NCI-H524 treated with DMSO at 0.1 percent for 48 hours (cell line): ENCODE data around the gene FST.

Experiments
- DNase-seq: peaks from one replicate; lab custom pipeline; 2025; lab: John Stamatoyannopoulos, UW

The FST gene

DNA sequence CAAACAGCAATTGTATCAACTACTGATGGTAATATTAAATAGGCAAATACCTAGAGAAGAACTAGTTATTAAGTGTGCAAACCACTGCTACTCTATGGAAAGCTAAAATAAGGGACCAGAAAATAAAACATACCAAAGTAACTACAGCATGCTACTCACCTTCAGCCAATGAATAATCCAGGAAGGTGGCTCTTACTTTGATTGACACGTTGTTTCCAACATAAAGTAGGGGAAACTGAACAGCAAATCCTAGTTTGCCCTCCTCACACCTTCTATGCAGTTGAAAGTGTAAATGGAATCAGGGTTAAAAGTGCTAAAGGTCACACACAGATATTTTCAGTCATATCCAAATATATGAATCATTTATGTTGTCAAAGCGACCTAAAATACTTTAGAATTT lies 5.1 kb upstream of the FST start:
- no peak for DNase-seq

DNA sequence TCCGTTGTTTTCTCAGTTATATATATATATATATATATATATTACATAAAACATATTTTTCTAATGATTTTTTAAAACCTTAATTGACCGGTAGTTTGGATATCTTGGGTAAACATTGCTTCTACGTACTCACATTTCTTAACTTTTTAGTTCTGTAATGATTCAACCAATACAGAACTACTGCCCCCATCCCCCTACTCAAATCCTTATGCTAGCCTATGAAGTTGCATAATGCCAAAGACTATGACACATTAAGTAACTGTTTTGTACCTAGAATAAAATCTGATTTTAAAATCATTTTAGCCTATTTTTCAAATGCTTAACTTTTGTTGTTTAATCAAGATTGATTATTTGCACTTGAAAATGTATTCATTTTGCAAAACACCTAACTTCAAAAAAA lies 4.4 kb upstream of the FST start:
- DNase-seq = no peak

DNA sequence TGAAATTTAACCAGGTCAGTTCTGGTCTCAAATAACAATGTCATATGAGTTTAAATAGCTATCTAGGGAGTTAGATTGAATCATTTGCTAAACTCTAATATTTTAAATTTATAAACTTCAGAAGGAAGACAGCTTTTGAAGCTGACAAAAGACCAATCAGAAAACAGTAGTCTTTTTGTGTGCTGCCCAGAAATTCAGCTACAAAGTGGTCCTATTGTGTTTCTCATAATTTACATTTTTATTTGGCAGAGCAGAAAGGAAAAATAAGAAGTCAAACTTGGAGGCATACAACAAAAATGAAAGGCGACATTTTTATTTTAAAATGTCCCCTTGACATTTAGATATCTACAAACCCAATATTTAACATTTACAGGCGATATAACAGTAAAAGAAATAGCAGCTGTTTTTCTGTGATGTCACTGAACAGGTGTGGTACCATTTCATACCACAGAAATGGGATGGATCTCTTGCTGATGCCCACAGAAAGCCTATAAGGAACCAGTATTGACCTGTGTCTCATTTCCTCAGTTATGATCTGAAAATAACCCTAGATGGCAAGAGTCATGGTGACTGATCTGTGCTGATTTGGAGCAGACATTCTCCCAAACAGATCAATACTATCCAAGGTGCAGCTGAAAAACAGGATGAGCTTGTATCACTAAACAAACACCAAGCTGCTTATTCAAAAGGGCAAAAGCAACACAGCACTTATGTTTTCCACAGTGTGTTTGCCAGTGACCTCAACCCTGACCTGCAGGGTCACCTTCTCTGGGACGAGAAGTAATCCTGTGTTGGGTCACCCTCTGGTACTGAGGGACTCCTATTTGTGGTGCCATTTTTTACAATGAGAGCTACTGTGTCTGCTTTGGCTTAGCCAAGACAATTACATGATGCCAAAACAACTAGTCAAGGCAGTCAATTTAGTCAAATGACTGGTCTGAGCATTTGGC lies 3.6 kb upstream of the FST start:
- DNase-seq = no peak

DNA sequence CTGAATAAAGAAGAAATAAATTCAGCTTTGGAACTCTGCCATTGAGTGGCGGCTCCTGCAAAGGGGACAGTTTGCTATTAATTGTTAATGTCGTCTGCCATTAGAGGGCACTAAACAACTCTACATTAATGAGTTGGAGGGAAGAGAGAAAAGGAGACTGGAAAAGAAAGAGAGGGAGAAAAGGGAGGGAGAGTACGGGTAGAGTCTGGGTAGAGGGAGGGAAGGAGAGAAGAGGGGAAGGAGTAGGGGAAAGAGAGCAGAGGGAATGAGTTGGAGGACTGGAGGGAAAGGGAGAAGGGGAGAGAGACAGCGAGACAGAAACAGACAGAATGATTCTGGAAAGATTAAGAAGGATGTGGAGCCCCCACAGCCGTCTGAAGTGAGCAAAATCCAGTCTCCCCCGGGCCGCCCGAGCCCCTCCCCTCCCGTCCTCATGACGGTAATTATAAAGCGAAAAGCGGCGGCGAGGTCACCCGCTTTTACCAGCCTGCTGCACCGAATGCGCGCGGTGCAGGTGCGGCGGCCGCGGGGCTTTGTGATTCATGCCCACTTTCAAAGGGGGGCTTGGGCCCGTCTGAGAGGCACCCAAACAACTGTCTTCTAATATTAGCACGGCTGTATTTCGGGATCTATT lies 1.9 kb upstream of the FST start:
- peak; percentile 27 for DNase-seq

DNA sequence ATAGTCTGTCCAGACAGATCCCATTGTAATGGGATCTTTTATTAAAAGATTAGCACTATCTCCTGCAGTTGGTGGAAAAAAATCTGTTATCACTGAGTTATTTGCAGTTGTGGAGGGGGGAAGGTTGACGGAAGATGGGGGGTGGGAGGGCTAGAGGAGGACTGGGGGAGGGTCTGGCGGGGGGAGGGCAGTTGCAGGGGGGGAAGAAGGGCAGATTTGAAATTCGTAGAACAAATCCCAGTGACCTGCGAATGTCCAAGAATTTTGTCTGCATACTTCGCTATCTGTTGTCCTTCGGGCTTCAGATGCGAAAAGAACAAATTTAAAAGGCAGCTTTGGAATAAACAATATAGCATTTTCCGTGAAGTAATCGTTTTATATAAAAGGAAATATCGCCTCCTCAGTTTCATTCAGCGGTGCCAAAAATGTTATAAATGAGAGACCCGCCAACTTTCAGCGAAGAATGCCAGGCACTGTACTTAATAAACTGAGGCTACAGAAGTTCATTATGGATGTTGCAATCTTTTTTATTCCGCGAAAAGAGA lies 1.3 kb upstream of the FST start:
- no peak for DNase-seq

DNA sequence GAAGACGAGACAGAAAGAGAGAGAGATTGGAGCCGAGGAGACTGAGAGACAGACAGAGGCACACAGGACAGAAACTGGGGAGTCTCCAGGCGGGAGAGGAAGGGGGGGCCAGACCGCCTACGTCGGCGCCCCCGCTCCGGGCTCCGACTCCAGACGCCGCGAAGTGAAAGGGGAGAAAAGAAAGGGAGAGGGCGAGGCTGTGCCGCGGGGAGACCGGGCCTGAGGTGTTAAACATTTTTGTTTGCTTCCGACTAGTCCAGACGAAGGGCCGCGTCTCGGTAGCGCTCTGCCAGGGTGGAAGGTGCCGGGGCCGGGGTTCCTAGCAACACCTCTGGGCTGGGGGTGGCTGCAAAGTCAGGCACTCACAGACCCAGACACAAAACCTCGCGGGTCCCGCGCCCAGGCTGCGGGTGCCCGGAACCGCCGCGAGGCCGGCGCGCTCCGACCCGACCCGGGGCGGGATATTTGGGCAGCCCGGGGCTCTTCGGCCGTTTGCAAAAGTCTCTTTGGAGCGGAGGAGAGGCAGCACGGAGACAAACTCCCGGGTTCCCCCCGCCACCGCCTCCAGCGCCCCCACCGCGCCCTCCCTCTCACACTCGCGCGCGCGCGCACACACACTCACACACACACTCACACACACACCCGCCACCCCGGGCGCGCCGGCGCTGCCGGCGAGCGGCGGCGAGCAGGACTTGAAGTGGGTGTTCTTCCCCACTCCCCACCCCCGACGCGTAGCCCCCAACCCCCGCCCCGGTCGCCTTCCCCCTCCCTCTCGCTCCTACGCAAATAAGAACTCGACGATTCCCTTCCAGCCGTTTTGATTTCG lies 626 bp upstream of the FST start:
- DNase-seq = no peak

DNA sequence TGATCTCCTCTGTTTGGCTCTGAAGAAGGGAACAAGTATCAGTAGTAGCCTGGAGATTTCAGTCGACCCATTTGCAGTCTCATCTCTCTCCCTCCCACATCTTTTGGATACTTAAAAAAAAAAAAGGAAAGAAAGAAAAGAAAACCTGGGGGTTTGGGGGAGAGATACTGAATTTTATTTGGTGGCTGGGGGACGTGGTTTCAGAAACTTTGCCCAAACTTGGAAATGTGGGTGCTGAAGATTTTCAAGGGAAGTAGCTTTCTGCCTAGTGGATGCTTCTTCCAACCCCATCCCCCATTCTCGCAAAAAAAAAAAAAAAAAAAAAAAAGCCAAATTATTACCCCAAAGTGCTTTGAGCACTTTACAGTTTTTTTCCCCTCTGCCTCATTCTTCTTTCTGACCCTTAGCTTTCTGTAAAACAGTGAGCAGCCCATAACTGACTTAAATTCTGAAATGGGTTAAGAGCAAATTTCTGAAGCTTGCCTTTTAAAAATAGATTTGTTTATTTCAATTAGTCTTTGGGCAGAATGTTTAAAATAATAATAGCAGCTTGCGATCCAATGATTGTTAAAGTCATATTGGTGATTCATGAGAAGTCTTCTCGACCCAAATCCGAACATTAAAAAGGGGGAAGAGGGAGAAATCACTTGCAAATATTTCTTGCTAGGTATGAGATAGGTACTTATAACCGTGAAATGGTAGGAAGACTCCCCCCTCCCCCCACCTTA lies 894 bp downstream of the FST start:
- no peak for DNase-seq

DNA sequence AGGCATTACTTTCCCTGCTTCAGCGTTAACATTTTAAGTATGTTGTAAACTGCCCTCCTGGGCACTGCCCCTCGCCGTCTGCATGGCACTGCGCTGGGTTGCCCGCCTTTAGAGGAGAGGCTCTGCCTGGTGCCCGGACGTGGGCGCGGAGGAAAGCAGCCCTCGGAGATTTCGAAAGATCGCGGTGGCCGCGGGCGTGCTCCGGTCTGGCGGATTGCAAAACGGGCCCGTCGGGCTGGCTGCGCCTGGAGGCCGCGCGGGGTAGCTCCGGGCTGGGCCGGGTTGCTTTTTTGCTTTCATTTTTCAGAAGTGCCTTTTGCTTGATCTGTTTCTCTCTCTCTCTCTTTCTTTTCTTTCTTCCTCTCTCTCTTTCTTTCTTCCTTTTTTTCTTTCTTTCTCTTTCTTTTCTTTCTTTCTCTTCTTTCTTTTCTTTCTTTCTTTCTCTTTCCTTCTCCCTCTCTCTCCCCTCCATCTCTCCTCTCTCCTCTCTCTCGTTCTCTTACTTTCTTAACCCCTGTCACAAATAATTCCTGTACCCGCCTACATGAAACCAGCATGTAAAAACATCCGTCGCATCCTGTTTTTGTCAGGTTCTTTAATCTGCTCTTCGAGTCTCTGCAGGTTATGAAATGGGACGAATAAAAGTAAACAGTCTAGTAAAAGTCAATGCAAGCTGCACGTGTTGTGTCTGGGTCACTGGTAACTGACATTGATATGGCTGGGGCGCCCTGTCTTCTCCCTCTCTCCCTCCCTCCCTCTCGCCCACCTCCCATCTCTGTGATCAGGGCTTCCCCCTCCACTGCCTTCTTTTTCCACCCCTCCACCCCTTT lies 1.7 kb downstream of the FST start:
- no peak for DNase-seq

DNA sequence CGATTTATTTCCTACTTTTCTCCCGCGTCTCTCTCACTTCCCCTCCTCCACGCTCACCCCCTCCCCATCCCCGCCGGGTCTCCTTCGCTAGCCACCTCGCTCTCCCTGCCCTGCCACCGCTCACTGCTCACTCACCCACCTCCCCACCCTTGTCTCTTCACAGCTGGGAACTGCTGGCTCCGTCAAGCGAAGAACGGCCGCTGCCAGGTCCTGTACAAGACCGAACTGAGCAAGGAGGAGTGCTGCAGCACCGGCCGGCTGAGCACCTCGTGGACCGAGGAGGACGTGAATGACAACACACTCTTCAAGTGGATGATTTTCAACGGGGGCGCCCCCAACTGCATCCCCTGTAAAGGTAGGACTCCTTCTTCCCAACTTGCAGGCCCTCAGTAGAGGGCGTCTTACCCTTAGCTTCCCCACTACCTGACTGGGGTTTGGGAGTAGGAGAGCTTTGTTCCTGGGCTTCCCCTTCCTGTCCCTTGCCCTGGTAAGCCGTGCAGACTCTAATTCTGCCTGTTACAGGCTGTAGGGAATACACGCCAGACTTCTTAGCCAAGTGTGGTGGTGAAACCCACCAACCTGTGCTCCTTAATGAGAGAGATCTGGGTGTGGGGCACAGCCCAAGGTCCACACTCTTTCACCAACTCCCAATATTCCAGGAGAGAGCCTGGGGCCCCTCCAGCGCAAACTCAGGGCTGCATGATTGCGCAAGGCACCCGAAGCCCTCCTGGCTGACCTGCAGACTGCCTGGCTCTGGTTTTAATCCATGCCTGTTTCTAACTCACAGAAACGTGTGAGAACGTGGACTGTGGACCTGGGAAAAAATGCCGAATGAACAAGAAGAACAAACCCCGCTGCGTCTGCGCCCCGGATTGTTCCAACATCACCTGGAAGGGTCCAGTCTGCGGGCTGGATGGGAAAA lies 2.5 kb downstream of the FST start:
- no peak for DNase-seq

DNA sequence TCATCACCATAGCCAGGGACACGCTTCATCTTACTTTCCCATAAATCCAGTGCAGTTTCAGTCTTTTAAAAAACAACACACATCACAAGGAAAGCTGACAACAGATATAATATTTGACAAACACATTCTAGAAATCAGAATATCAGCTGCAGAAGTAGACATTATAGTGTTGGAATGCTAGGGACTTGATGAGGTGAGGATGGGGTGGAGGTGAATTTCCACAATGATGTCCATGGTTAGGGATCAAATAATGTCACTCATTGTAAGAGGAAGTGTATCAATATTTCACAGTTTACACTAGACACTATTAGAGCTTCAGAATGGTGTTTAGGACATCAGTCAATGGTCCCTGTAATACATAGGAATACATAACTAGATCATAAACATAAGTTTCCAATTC lies 7.0 kb downstream of the FST start:
- no peak for DNase-seq

DNA sequence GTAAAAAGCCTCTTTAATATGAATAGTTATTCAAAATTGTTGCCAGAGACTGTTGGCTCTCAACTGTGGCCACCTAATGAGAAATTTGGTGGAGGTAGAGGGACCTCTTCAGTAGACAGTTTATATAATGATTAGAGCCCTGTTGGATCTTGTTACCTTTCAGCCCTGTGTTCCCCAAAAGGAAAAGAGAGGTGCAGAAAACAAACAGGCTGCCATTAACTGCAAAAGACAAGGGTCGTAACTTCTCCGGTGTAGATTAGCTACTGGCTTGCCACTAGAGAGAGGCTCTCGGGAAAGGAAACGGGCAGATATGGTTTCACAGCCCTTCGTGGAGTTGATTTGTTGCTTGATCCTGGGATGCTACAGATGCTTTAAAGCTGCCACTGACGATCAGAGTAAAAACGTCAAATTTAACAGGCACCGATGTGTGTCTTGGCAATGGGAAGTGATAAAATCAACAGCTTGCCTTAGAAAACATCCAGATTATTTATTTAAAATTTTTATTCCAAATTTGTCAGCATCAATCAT lies 7.8 kb downstream of the FST start:
- no peak for DNase-seq

DNA sequence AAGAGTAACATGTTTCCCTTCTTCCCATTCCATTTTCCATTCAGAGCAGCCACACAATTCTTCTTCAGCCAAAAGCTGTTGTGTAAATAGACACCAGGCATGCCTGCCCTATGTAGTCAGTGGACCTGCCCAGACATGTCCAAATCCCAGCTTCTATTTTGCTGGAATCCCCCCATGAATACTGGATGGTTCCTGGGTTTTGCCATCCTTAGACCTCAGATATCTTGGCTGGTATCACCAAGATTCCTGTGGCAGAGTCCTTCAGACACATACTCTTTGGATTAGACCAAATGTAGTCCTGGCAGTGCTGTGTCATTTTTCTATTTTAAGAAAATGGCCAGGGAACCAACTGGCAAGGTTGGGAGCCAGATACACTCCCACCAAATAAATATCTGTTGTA lies 10.3 kb downstream of the FST start:
- DNase-seq = no peak

DNA sequence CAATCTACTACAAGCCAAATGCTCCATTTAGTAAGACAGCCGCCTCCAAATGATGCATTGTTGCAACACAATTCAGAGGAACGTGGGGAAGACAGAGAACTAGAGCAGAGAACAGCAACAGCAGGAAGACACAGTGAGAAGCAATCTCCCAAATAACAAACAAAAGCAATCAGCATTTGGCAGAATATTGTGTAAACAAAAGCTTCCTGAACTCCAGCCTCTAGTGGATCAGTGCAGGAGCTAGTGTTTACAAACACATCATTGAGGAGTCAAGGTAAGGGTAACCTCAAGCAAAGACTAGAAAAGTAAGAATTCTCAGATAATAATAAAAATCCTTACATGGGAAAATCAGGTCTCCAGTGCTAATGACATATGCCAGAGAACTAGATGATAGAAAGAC lies 20.6 kb downstream of the FST start:
- DNase-seq = no peak

DNA sequence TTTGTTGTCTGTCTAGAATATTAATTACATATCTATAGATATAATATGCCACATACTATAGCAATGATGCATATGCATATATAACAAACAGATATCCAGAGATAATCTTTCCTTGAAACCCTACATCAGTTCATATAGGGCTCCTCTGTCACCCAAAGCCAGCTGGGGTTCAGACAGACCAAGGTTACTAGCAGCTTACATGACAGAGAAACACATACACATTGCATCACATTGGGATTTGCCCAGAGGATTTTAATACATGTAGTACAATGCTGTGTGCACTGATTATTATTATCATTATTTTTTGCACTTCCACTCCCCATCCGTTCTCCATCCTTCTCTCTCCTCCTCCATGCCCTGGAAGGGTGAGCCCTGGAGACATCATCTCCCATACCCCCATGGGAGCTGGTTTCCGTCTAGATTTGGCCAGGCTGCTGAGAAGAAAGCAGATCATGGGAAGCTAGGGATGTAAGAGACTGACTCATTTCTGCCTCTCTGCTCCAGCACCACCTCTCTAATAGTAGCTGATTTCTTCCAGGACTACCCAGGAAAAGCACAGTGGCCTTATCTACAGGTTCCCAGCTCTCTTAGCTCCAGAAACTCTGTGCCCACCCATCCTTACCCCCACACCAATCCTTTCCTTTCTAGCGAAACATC lies 23.3 kb downstream of the FST start:
- no peak for DNase-seq

DNA sequence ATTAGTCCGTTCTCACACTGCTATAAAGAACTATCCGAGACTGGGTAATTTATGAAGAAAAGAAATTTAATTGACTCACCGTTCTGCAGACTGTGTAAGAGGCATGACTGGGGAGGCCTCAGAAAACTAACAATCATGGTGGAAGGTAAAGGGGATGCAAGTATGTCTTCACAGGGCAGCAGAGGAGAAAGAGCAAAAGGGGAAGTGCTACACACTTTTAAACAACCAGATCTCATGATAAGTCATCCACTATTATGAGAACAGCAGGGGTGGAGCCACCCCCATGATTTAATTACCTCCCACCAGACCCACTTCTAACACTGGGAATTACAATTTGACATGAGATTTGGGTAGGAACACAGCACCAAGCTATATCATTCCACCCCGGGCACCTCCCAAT lies 26.6 kb downstream of the FST start:
- no peak for DNase-seq

DNA sequence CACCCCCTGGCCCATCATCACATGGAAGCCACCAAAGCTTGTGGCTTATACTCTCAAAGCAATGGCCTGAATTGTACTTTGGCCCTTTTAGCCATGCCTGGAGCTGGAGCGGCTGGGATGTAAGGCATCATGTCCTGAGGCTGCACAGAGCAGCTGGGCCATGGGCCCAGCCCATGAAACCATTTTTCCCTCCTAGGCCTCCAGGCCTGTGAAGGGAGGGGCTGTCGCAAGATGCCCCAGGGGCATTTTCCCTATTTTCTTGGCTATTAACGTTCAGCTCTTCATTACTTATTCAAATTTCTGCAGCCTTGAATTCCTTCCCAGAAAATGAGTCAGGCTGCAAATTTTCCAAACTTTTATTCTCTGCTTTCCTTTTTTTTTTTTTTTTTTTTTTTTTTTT lies 27.7 kb downstream of the FST start:
- DNase-seq = no peak

DNA sequence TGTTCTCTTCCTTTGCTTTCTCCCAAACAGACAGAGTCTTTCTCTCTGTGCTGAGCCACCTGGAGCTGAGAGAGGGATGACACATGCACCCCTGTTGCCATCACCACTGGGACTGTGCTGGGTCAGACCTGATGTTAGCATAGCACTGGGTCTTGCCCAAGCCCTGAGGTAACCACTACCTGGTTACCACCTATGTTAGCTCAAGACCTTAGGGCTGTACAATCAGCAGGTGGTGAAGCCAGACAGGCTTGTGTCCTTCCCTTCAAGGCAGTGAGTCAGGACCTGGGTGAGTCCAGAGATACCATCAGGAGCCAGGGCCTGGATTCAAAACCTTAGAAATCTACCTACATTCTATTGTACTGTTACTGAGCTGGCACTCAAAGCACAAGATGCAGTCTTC lies 32.1 kb downstream of the FST start:
- DNase-seq = no peak

DNA sequence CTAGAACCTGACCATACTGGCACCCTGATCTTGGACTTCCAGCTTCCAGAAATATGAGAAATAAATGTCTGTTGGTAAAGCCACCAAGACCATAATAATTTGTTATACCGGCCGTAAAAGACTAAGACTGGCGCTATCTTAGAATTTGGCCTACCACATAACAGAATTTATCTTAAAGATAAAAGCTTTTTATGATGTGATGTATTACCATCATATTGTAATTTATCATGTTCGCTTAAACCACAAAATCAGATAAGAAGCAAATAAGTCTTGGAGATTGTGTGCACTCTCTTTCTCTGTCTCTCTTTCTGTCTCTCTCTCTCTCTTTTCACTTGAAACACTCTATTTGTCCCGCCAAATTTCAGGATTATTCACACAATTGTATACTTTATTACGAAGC lies 35.6 kb downstream of the FST start:
- no peak for DNase-seq

DNA sequence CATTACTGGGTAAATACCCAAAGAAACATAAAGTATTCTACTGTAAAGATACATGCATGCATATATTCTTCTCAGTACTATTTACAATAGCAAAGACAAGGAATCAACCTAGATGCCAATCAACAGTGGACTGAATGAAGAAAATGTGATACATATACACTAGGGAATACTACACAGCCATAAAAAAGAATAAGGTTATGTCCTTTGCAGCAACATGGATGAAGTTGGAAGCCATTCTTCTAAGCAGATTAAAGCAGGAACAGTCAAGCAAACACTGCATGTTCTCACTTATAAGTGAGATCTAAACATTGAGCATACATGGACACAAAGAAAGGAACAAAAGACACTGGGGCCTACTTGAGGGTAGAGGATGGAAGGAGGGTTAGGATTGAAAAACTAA lies 40.4 kb downstream of the FST start:
- no peak for DNase-seq
